GM23338 (cell line): ENCODE measurements around the gene PLA2G2A. TPM values are rescaled to one million over a fixed set of nuclear protein-coding genes. Genes with fewer than 3 reads are reported as not detected.

ENCODE experiments used
- ATAC-seq: fragments of 200-7000 bp; cut with Tn5 transposase; 3 replicates; pipeline ENCODE4 v1.9.1; 2020
- DNase-seq: peaks from one replicate; pipeline ENCODE4 v3.0.0-alpha.2; 2015; ENCODE audit warnings: low spot score
- H2AFZ ChIP-seq: fragments of 200-600 bp; sonication (generic); 2 replicates; pipeline ENCODE4 v1.8.0; 2016; ENCODE audit warnings: antibody characterized with exemption, mild to moderate bottlenecking, moderate library complexity
- H3F3A ChIP-seq: fragments of 200-600 bp; sonication (generic); replicated peaks from 2 replicates; pipeline ENCODE4 v1.8.0; 2017; ENCODE audit warnings: antibody characterized with exemption, mixed run types, low read depth
- H3K27ac ChIP-seq: fragments of 200-600 bp; sonication (generic); 2 replicates; pipeline ENCODE4 v1.6.1; 2016; ENCODE audit warnings: low read depth
- H3K27me3 ChIP-seq: fragments of 200-600 bp; sonication (generic); 2 replicates; pipeline ENCODE4 v1.8.0; 2016; ENCODE audit warnings: mild to moderate bottlenecking, mixed run types, moderate library complexity; ENCODE audit not compliant: insufficient read depth
- H3K36me3 ChIP-seq: fragments of 200-600 bp; sonication (generic); 2 replicates; pipeline ENCODE4 v1.8.0; 2016; ENCODE audit warnings: mild to moderate bottlenecking; ENCODE audit not compliant: insufficient read depth
- H3K4me1 ChIP-seq: fragments of 200-600 bp; sonication (generic); 2 replicates; pipeline ENCODE4 v1.8.0; 2016; ENCODE audit warnings: mild to moderate bottlenecking, moderate library complexity; ENCODE audit not compliant: insufficient read depth
- H3K4me2 ChIP-seq: fragments of 200-600 bp; sonication (generic); 2 replicates; pipeline ENCODE4 v1.7.1; 2017; ENCODE audit warnings: mixed run types
- H3K4me3 ChIP-seq: fragments of 200-600 bp; sonication (generic); 2 replicates; pipeline ENCODE4 v1.6.1; 2016; ENCODE audit warnings: mixed run types
- H3K79me2 ChIP-seq: fragments of 200-600 bp; sonication (generic); replicated peaks from 2 replicates; pipeline ENCODE4 v1.8.0; 2017; ENCODE audit warnings: mild to moderate bottlenecking; ENCODE audit not compliant: insufficient read depth
- H3K9me2 ChIP-seq: fragments of 200-600 bp; sonication (generic); 2 replicates; pipeline ENCODE4 v1.8.0; 2017; ENCODE audit not compliant: insufficient read depth
- H4K20me1 ChIP-seq: fragments of 200-600 bp; sonication (generic); replicated peaks from 2 replicates; pipeline ENCODE4 v1.8.0; 2017; ENCODE audit warnings: mild to moderate bottlenecking; ENCODE audit not compliant: insufficient read depth
- H3K27ac Mint-ChIP-seq: 2 replicates; pipeline ENCODE4 v1.8.0; 2020; ENCODE audit warnings: inconsistent platforms, mild to moderate bottlenecking, moderate library complexity, mixed read lengths
- H3K27me3 Mint-ChIP-seq: 3 replicates; pipeline ENCODE4 v1.8.0; 2022; ENCODE audit warnings: low read depth, mild to moderate bottlenecking, moderate library complexity, mixed read lengths, inconsistent platforms; ENCODE audit not compliant: insufficient read depth, poor library complexity
- H3K36me3 Mint-ChIP-seq: 3 replicates; pipeline ENCODE4 v1.8.0; 2021; ENCODE audit warnings: low read depth, mild to moderate bottlenecking, inconsistent platforms, moderate library complexity, mixed read lengths
- H3K4me1 Mint-ChIP-seq: 3 replicates; pipeline ENCODE4 v1.8.0; 2020; ENCODE audit warnings: mild to moderate bottlenecking, inconsistent platforms, mixed read lengths
- H3K4me3 Mint-ChIP-seq: 3 replicates; pipeline ENCODE4 v1.8.0; 2021; ENCODE audit warnings: moderate library complexity, mild to moderate bottlenecking, inconsistent platforms, mixed read lengths
- H3K9me3 Mint-ChIP-seq: 3 replicates; pipeline ENCODE4 v1.8.0; 2020; ENCODE audit warnings: moderate library complexity, mild to moderate bottlenecking, inconsistent platforms, mixed read lengths
- EZH2phosphoT487 ChIP-seq: fragments of 200-600 bp; sonication (generic); IDR thresholded peaks from one replicate; pipeline ENCODE4 v1.8.1; 2018; ENCODE audit warnings: antibody characterized with exemption; ENCODE audit not compliant: unreplicated experiment
- JUNB ChIP-seq: IDR thresholded peaks from one replicate; pipeline ENCODE4 v1.6.1; 2016; ENCODE audit warnings: antibody characterized with exemption; ENCODE audit not compliant: unreplicated experiment
- STAT1 ChIP-seq: IDR thresholded peaks from one replicate; pipeline ENCODE4 v1.6.1; 2016; ENCODE audit warnings: antibody characterized with exemption; ENCODE audit not compliant: unreplicated experiment
- ZNF114 ChIP-seq: fragments of 250-450 bp; sonication (Bioruptor Pico); IDR thresholded peaks from 2 replicates; pipeline ENCODE4 v1.5.0; 2020; ENCODE audit warnings: mild to moderate bottlenecking, moderate library complexity
- polyA plus RNA-seq: library from polyadenylated mRNA; unstranded; fragments of >200 nt; fragmentation: Nextera tagmentation; extraction: Ambion mirVana; gene quantifications from 2 replicates; pipeline ENCODE4 v1.2.1, GENCODE V29; 2016
- total RNA-seq: library from RNA; depleted of rRNA; stranded (reverse); fragments of >200 nt; shearing (Covaris generic); gene quantifications from 2 replicates; pipeline ENCODE4 v1.2.3, GENCODE V29; 2014
- TF ChIP-seq, protein P1 (sequence below): fragments of 250-450 bp; sonication (Bioruptor Pico); IDR thresholded peaks from 2 replicates; pipeline ENCODE4 v1.5.0; 2020; ENCODE audit warnings: mild to moderate bottlenecking, moderate library complexity
- TF ChIP-seq, protein P2 (sequence below), 2 experiments: fragments of 200-600 bp in 1 of 2; sonication (generic) in 1 of 2; conservative IDR thresholded peaks; 2 replicates each; pipeline versions ENCODE4 v1.5.1 to v1.6.1; 2016 to 2017; ENCODE audit warnings: antibody characterized with exemption in 2 of 2, low read depth in 2 of 2, mild to moderate bottlenecking in 2 of 2, moderate library complexity in 1 of 2

PLA2G2A gene
- total and polyA plus RNA-seq, 2 experiments from 2014 or later, result 0.55 TPM; not detected in 1

DNA sequence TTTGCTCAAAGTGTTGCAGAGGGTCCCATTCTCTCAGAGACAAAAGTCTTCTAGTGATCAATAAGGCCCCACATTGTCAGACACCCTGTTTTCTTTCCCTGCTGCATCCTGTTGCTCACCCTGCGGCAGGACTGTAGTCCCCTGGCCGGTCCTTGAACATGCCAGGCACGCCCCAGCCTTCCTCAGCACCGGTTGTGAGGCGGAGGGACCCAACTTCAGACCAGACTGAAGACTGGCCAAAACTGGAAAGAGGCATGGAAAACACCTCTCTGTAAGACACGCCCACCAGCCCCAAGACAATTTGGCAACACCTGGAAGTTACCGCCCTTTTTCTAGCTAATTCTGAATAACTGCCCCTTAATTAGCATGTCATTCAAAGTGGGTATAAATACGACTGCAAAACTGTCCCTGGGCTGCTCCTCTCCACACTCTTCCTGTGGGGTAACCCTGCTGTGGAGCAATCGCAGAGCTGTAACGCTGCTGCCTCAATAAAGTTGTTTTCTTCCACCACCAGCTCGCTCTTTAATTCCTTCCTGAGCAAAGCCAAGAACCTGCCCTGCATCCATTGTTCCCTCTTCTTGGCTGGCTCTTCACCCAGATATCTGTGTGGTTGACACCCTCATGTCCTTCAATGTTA is 23.8 kb downstream of the PLA2G2A start (continued):
- TF ChIP-seq, protein P1, sequence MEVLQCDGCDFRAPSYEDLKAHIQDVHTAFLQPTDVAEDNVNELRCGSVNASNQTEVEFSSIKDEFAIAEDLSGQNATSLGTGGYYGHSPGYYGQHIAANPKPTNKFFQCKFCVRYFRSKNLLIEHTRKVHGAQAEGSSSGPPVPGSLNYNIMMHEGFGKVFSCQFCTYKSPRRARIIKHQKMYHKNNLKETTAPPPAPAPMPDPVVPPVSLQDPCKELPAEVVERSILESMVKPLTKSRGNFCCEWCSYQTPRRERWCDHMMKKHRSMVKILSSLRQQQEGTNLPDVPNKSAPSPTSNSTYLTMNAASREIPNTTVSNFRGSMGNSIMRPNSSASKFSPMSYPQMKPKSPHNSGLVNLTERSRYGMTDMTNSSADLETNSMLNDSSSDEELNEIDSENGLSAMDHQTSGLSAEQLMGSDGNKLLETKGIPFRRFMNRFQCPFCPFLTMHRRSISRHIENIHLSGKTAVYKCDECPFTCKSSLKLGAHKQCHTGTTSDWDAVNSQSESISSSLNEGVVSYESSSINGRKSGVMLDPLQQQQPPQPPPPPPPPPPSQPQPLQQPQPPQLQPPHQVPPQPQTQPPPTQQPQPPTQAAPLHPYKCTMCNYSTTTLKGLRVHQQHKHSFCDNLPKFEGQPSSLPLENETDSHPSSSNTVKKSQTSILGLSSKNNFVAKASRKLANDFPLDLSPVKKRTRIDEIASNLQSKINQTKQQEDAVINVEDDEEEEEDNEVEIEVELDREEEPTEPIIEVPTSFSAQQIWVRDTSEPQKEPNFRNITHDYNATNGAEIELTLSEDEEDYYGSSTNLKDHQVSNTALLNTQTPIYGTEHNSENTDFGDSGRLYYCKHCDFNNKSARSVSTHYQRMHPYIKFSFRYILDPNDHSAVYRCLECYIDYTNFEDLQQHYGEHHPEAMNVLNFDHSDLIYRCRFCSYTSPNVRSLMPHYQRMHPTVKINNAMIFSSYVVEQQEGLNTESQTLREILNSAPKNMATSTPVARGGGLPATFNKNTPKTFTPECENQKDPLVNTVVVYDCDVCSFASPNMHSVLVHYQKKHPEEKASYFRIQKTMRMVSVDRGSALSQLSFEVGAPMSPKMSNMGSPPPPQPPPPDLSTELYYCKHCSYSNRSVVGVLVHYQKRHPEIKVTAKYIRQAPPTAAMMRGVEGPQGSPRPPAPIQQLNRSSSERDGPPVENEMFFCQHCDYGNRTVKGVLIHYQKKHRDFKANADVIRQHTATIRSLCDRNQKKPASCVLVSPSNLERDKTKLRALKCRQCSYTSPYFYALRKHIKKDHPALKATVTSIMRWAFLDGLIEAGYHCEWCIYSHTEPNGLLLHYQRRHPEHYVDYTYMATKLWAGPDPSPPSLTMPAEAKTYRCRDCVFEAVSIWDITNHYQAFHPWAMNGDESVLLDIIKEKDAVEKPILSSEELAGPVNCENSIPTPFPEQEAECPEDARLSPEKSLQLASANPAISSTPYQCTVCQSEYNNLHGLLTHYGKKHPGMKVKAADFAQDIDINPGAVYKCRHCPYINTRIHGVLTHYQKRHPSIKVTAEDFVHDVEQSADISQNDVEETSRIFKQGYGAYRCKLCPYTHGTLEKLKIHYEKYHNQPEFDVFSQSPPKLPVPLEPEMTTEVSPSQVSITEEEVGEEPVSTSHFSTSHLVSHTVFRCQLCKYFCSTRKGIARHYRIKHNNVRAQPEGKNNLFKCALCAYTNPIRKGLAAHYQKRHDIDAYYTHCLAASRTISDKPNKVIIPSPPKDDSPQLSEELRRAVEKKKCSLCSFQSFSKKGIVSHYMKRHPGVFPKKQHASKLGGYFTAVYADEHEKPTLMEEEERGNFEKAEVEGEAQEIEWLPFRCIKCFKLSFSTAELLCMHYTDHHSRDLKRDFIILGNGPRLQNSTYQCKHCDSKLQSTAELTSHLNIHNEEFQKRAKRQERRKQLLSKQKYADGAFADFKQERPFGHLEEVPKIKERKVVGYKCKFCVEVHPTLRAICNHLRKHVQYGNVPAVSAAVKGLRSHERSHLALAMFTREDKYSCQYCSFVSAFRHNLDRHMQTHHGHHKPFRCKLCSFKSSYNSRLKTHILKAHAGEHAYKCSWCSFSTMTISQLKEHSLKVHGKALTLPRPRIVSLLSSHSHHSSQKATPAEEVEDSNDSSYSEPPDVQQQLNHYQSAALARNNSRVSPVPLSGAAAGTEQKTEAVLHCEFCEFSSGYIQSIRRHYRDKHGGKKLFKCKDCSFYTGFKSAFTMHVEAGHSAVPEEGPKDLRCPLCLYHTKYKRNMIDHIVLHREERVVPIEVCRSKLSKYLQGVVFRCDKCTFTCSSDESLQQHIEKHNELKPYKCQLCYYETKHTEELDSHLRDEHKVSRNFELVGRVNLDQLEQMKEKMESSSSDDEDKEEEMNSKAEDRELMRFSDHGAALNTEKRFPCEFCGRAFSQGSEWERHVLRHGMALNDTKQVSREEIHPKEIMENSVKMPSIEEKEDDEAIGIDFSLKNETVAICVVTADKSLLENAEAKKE, result no peak
- TF ChIP-seq EZH2phosphoT487 (no peak), JUNB (no peak), STAT1 (no peak)

DNA sequence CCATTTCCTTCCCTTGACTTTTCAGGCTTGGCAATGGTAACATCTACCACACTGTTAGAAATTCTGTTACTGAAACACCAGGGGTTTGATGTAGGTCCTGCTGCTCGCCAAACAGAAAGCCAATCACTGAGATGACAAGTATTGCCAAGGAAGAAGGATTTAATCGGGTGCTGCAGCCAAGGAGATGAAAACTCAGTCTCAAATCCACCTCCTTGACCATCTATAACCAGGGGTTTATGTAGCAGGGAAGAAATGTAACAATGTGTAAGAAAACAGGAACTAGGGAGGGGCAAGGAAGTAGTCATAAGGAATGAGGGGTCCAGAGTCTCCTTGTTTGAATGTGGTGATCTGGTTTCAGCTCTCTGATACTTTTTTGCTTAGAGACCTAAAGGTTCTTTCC is 25.4 kb downstream of the PLA2G2A start:
- no peak overlapping the region for H3K27ac ChIP-seq
- H3K36me3 Mint-ChIP-seq, result peaks cover 12% of the 10 kb centered on the region; the same call in 2 of the 3 replicates
- no peaks in the 10 kb centered on the region for H4K20me1 ChIP-seq
- no peaks in the 10 kb centered on the region for H3K36me3 ChIP-seq
- H3F3A ChIP-seq, result no peaks in the 10 kb centered on the region
- H3K79me2 ChIP-seq, result no peaks in the 10 kb centered on the region
- H3K4me1 Mint-ChIP-seq, result peaks cover 15% of the 10 kb centered on the region; the same call in 2 of the 3 replicates
- no peak overlapping the region for H3K4me3 Mint-ChIP-seq
- peaks cover 8% of the 10 kb centered on the region; the same call in 1 of the 2 replicates for H3K4me1 ChIP-seq
- ATAC-seq (no peak), DNase-seq (no peak)
- H3K4me3 ChIP-seq, result no peak overlapping the region
- H3K4me2 ChIP-seq, result no peak overlapping the region
- no peak overlapping the region for H2AFZ ChIP-seq
- H3K27me3 ChIP-seq, result no peaks in the 10 kb centered on the region
- peaks cover 7% of the 10 kb centered on the region; the same call in 1 of the 2 replicates for H3K9me2 ChIP-seq
- H3K27ac Mint-ChIP-seq, result no peak overlapping the region
- peaks cover 8% of the 10 kb centered on the region for H3K27me3 Mint-ChIP-seq
- peaks cover 16% of the 10 kb centered on the region for H3K9me3 Mint-ChIP-seq
- TF ChIP-seq JUNB (no peak), STAT1 (no peak), ZNF114 (no peak), EZH2phosphoT487 (no peak)
- TF ChIP-seq, protein P1, result no peak
- TF ChIP-seq, protein P2, sequence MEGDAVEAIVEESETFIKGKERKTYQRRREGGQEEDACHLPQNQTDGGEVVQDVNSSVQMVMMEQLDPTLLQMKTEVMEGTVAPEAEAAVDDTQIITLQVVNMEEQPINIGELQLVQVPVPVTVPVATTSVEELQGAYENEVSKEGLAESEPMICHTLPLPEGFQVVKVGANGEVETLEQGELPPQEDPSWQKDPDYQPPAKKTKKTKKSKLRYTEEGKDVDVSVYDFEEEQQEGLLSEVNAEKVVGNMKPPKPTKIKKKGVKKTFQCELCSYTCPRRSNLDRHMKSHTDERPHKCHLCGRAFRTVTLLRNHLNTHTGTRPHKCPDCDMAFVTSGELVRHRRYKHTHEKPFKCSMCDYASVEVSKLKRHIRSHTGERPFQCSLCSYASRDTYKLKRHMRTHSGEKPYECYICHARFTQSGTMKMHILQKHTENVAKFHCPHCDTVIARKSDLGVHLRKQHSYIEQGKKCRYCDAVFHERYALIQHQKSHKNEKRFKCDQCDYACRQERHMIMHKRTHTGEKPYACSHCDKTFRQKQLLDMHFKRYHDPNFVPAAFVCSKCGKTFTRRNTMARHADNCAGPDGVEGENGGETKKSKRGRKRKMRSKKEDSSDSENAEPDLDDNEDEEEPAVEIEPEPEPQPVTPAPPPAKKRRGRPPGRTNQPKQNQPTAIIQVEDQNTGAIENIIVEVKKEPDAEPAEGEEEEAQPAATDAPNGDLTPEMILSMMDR (conservative IDR thresholded peaks at IDR 0.05; ENCODE audit: low read depth in 2 of 2), result no peak
